ENCODE results near the gene CATSPER3.

Gene CATSPER3

DNA sequence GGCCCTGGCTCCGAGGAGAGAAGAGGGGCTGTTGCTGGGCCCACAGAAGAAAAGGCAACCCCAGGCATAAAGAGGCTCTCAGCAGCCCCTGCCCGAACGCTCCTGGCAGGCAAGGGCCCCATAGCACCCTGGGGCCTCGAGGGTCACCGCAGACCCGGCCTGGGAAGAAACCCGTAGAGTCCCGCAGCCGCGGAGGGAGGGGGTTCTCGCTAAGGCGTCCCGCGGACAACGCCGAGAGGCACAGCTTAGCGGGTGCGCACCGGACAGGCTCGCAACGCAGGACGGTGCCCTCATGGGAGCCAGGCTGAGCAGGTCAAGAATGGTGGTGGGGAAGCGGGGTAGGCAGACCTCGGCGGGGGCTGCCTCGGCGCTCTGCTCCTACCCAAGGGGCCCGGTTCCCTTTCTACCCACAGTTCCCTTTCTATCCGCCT, 59.6 kb downstream of the CATSPER3 start:
- peaks cover 11% of the 10 kb centered on the region for H3K36me3 Mint-ChIP-seq (ENCODE audit: low read depth)
- H3K4me1 Mint-ChIP-seq (ENCODE audit: low read depth) = peaks cover 20% of the 10 kb centered on the region
- H3K27ac Mint-ChIP-seq = peak overlapping the region; percentile 67
- no peaks in the 10 kb centered on the region for H3K9me3 Mint-ChIP-seq
- peaks cover 65% of the 10 kb centered on the region for H3K27me3 Mint-ChIP-seq (ENCODE audit: low read depth)
- no peak overlapping the region for H3K4me3 Mint-ChIP-seq

DNA sequence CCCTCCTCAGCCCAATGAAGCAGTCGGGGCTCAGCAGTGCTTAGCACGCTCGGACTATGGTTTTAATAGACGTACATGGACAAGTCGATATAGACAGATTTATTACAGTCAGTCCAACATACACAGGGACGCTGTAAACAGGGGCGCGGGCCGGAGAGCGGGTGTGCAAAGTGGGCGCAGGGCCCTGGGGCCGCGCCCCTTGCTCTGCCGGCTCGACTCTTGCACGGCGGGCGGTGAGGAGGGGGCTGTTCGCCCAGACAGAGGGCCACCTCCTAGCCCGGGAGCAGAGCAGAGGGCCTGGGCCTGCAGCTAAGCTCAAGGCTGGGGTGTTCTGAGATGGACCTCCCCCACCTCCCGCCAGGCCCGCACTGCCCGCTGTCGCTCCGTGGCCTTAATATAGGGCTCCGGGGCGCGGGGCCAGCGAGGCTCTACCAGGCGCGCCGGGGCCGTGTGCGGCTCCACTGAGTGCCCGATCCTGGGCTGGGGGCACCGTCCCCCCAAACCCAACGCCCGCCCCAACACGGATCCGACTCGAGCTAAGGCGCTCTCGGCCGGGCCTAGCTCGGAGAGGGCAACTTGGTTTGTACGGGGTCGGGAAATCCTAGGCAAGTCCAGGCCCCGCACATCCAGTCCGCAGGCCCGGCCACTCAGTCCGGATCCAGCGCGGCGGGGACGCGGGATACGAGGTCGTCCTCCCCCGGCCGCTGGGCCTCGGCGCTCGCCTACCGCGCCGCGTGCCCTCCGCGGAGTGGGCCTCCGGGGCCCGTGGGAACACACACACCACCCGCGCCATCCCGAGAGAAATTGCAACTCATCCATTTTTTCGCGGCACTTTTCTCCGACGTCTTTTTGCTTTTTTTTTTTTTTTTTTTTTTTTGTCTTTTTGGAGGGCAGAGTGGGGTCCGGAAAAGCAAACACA, 60.2 kb downstream of the CATSPER3 start:
- peaks cover 22% of the 10 kb centered on the region for H3K4me1 Mint-ChIP-seq (ENCODE audit: low read depth)
- H3K9me3 Mint-ChIP-seq = no peaks in the 10 kb centered on the region
- no peak overlapping the region for H3K4me3 Mint-ChIP-seq
- H3K27me3 Mint-ChIP-seq (ENCODE audit: low read depth) = peaks cover 72% of the 10 kb centered on the region
- H3K27ac Mint-ChIP-seq = peak overlapping the region; percentile 67
- peaks cover 14% of the 10 kb centered on the region for H3K36me3 Mint-ChIP-seq (ENCODE audit: low read depth)

DNA sequence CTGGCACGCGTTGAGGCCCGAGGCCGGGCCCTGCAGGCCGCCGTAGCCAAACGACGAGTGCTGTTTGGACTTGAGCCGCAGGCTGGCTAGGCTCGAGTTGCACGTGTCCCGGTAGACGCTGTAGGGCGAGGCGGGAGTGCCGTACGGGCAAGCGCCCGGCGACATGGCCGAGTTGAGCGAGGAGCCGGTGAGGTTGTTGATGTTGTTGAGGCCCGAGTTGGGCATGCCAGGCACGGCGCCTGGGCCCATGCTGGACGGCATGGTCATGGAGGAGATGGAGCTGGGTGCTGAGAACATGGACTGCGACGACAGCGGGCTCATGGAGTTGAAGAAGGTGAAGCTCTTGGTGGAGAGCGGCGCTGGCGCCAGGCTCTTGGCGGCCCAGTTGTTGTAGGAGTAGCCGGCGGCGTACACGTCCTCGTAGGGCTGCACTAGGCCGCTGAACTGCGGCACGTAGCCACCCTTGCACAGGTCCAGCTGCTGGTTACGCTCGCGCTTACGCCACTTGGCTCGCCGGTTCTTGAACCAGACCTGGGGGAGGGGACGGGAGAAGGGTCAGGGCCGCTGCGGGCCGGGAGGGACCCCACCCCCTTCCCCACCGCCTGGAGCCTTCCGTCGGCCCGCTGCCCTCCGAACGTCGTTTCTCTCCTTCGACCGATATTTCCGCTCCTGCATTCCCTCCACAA, 61.2 kb downstream of the CATSPER3 start:
- Mint-ChIP-seq H3K27ac (peak overlapping the region; percentile 69), H3K4me1 (ENCODE audit: low read depth) (peaks cover 26% of the 10 kb centered on the region), H3K36me3 (ENCODE audit: low read depth) (peaks cover 16% of the 10 kb centered on the region), H3K9me3 (no peaks in the 10 kb centered on the region), H3K4me3 (no peak overlapping the region), H3K27me3 (ENCODE audit: low read depth) (peaks cover 73% of the 10 kb centered on the region)

DNA sequence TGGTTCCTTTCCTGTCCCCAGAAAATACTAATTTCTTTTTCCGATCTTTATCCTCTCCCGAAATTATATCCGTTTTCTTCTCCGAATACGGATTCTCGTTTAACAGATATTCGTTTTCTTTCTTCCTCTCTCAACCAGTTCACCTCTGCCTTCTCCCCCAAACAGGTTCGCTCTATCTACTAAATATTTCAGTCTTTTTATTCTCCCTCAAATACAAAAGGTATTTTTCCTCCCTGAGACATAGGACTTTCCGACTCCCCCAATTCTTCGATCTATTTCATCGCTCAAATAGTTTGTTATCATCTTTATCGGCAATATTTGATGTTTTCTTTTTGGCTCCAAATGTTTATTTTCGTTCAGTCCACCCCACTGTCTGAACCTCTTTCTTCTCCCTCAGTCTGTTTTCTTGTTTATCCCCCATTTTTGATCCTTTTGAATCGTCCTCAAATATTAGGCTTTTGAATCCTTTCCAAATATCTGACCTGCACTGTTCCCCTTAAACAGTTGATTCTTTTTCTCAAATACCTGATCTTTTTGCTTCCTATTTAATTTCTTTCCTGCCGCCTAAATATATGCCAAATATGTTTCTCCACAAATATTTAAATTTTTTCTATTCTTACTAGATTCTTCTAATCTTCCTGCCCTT, 61.9 kb downstream of the CATSPER3 start:
- Mint-ChIP-seq H3K4me1 (ENCODE audit: low read depth) (peaks cover 28% of the 10 kb centered on the region), H3K4me3 (peak overlapping the region; percentile 27), H3K27me3 (ENCODE audit: low read depth) (peaks cover 78% of the 10 kb centered on the region), H3K36me3 (ENCODE audit: low read depth) (peaks cover 16% of the 10 kb centered on the region), H3K27ac (peak overlapping the region; percentile 60), H3K9me3 (no peaks in the 10 kb centered on the region)

DNA sequence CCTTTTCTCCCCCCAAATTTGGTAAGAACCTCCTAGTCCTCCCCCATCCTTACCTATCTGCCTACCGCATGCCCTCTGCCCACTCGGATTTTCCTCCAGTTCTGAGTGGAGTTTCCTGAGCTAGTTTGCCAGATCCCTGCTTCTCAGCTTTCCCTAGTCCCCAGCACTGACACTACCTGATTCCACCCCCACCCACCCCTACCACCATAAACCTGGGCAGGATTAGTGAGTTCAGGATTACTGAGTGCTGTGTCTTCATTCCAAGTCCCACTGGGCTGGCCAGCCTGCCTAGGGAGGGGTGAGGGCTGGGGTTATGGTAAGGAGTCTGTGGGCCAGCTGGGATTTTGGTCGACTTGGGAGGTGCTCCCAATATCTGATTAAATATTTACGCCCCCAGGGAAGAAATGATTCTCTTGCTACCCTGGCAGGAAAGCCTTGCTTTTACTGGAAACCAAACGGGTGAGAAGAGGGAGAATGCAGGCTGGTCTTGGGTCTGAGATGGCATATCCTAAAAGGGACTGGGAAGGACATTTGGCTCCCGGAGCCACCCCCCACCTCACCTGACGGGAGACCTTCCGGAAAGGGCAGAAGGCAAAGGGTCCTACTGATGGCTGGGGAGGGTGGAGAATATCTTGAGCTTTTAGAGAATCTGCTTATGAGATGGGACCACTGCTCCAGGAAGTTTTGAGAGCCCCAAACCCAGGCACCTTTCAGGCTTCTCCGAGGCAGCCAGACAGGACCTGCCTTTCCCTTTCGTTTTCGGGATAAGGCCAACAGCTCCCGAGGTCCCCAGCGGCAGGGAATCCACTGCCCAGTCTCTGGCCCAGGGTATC, 62.6 kb downstream of the CATSPER3 start:
- peak overlapping the region; percentile 34 for H3K4me3 Mint-ChIP-seq
- peaks cover 83% of the 10 kb centered on the region for H3K27me3 Mint-ChIP-seq (ENCODE audit: low read depth)
- peaks cover 31% of the 10 kb centered on the region for H3K4me1 Mint-ChIP-seq (ENCODE audit: low read depth)
- no peak overlapping the region for H3K27ac Mint-ChIP-seq
- peaks cover 16% of the 10 kb centered on the region for H3K36me3 Mint-ChIP-seq (ENCODE audit: low read depth)
- H3K9me3 Mint-ChIP-seq = no peaks in the 10 kb centered on the region

DNA sequence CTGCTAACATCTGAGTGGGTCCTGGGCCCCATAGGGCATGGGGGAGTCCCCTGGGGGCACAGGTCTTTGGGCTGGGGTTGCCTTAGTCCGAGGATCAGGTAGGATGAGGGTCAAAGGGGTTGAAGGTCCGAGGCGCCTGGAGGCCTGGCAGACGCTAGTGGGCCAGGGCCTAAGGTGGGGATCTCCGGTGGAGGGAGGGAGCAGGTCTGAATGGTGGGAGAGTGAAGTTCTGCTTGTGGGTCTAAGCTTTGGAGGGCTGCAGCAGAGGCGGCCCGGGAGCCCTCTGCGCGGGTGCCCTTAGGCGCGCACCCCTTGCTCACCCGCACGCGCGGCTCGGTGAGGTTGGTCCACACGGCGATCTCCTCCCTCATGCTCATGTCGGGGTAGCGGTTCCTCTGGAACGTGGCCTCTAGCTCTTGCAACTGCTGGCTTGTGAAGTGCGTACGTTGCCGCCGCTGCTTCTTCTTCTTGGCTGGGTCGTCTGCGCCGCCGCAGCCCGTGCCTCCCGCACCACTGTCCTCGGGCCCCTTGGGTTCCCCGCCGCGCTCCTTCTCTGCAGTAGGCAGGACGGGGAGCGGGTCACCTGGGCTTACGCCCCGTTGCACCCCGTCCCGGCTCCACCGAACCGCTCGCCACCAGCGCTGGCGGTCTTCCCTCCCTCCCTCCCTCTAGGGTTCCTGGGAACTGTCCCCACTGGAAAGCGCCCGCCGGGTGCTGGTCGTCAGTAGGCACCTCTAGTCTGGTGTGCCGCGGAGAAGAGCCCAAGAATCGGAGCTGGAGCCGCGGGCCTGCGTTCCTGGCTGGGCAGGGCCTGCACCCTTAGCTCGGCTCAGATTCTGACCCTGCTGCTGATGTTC, 63.5 kb downstream of the CATSPER3 start:
- Mint-ChIP-seq H3K4me3 (peak overlapping the region; percentile 34), H3K27ac (no peak overlapping the region)

DNA sequence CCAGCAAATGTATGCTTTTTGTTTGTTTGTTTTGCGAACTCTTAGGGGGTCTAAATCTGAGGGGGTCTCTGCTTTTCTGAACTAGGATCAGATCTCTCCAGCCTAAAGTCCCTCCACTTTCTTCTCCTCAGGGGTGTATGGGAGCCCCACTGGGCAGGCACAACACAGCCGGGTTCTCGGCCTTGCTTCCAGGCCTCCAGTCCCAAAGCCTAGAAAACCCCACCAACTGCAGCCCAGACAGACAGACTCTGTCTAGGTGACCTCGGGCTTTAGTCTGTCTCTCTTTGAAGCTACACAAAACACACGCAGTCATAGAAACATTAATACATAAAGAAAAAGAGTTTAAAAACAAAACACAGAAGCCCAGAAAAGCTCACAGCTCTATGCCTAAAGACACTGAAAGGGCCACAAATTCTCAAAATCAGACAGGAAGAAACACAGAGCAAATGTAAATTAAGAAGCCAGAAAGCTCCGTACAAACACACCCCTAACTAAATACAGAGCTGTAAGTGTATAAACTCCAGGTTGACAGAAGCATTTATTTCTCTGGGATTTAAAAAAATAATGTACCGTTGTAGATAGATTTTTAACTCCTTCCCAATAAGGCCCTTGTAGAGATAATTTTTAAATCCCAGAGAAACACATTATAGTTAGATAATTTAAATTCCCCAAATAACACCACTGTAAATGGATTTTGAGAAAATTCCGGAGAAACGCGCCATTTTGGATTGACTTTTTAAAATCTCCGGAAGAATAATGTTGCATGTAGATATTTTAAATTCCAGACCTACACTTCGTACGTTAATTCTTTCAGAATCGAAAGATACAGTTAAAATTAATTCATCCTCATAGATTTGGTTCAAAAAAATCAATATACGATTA, 64.3 kb downstream of the CATSPER3 start:
- H3K9me3 Mint-ChIP-seq = no peaks in the 10 kb centered on the region
- H3K36me3 Mint-ChIP-seq (ENCODE audit: low read depth) = peaks cover 16% of the 10 kb centered on the region
- H3K27me3 Mint-ChIP-seq (ENCODE audit: low read depth) = peaks cover 80% of the 10 kb centered on the region
- H3K4me1 Mint-ChIP-seq (ENCODE audit: low read depth) = peaks cover 31% of the 10 kb centered on the region
- peak overlapping the region; percentile 7 for H3K27ac Mint-ChIP-seq
- peak overlapping the region; percentile 73 for H3K4me3 Mint-ChIP-seq

More for the DNA sequence above, 63.5 kb downstream of the CATSPER3 start:
- peaks cover 16% of the 10 kb centered on the region for H3K36me3 Mint-ChIP-seq (ENCODE audit: low read depth)
- H3K4me1 Mint-ChIP-seq (ENCODE audit: low read depth) = peaks cover 31% of the 10 kb centered on the region
- no peaks in the 10 kb centered on the region for H3K9me3 Mint-ChIP-seq
- peaks cover 80% of the 10 kb centered on the region for H3K27me3 Mint-ChIP-seq (ENCODE audit: low read depth)

DNA sequence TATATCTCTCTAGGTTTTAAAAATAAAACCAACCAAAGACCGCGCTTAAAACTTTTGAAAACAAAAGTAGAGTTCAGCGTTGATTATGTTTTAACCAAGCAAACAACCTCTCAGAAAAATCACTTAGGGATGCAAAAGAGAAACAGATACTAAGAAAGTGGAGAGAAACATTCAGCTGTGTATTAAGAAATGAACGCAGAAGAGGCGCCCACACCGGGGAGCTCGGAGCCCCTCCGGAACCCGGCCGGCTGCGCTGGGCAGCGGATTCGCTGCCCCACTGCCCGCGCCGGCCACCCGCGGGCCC, 64.9 kb downstream of the CATSPER3 start:
- Mint-ChIP-seq H3K9me3 (no peaks in the 10 kb centered on the region), H3K4me3 (peak overlapping the region; percentile 73), H3K36me3 (ENCODE audit: low read depth) (peaks cover 16% of the 10 kb centered on the region), H3K27me3 (ENCODE audit: low read depth) (peaks cover 80% of the 10 kb centered on the region), H3K27ac (no peak overlapping the region), H3K4me1 (ENCODE audit: low read depth) (peaks cover 31% of the 10 kb centered on the region)

DNA sequence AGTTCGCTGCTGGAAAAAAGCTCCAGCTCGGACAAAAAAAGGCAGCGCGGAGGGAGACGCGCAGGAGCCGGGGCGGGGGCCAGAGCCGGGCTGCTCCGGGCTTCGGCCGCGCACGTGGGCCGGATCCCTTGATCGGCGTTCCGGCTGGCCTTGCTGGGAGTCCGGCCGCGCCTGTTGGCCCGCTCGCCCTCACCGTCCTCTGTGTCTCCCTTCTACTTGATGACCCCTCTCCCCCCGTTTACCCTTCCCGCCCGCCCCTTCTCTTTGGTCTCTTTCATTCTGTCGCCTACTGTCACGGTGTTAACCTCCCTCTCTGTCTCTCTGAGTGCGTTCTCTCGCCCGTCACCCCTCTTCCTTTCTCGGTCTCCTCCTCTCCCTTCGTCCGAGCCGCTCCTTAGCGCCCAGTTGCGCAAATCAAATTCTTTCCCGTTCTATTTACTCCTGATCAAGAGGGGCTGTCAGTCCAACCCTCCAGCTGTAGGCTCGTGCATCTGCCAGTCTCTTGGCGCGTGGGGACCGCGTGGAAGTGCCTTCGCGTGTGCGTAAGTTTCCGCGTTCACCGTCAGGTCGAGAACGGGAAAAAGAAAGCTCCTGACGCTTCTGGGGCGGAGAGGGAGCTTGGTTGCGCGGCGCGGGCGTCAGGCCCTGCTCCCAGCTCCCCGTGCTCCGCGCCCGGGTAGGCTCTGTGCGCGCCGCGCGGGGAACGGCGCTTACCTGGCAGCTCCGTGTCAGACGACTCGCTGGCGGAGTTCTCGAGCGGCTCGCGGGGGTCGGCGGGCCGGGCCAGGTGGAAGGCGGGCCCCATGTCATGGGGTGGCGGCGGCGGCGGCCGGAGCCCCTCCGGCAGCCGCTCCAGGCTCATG, 65.5 kb downstream of the CATSPER3 start:
- peaks cover 85% of the 10 kb centered on the region for H3K27me3 Mint-ChIP-seq (ENCODE audit: low read depth)
- peaks cover 31% of the 10 kb centered on the region for H3K4me1 Mint-ChIP-seq (ENCODE audit: low read depth)
- no peaks in the 10 kb centered on the region for H3K9me3 Mint-ChIP-seq
- peak overlapping the region; percentile 87 for H3K4me3 Mint-ChIP-seq
- peak overlapping the region; percentile 67 for H3K27ac Mint-ChIP-seq
- H3K36me3 Mint-ChIP-seq (ENCODE audit: low read depth) = peaks cover 16% of the 10 kb centered on the region

DNA sequence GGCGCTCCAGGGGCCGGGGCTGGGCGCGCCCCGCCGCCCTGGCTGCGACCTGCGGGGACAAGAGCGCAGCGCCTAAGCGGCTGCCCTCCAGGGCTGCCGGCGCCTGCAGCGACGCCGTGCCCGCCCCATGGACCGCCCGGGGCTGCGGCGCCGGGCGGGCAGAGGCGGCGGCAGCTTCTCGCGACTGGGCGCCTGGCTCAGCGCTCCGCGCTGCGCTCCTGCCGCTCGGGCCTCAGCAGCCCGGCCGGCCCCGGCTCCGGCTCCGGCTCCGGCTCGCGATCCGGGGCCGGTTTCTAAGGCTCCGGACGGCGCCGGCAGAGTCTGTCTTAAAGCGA, 66.2 kb downstream of the CATSPER3 start, which contains the start of gene PITX1:
TSS of gene PITX1 (minus strand) at position 328 of the 335 bp plus-strand sequence. CDS start 347 bp downstream, outside the sequence.
- H3K36me3 Mint-ChIP-seq (ENCODE audit: low read depth) = peaks cover 14% of the 10 kb centered on the region
- peak within 1 kb of the TSS; percentile 87 for H3K4me3 Mint-ChIP-seq
- H3K4me1 Mint-ChIP-seq (ENCODE audit: low read depth) = peaks cover 31% of the 10 kb centered on the region

DNA sequence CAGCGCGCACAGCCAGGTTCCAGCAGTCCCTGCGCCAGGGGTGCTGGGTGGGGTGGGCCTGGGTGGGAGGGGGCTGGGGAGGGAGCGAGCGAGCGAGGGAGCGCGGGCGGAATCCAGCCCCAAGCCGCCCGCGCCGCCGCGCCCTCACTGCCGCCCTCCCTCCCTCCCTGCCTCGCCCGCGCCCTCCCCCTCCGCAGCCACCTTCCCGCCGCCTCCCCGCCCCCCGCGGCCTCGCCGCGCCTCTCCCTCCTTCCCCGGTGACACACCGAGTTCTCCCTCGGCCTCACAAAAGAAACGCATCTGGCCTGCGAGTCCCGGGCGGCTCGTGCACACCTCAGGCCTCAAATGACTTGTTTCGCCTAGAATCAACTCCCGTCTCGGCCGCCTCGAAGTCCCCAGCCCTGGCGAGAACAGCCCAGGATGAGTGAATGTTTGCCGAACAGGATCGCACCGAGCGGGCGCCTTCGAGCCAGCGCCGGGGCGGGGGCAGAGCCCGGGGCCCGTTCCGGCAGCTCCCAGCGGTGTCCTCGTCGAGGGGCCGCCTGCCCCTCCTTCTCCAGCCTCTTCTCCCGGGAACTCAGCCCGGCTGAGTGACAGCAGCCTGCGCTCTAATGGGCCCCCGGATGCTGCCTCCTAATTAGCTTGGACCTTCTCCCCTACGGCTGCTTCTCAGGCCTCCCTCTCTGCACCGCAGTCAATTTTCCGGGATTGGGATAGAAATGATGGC, 66.7 kb downstream of the CATSPER3 start:
- no peaks in the 10 kb centered on the region for H3K9me3 Mint-ChIP-seq
- peak overlapping the region; percentile 70 for H3K27ac Mint-ChIP-seq
- peak overlapping the region; percentile 82 for H3K4me3 Mint-ChIP-seq
- H3K4me1 Mint-ChIP-seq (ENCODE audit: low read depth) = peaks cover 30% of the 10 kb centered on the region
- H3K27me3 Mint-ChIP-seq (ENCODE audit: low read depth) = peaks cover 84% of the 10 kb centered on the region
- H3K36me3 Mint-ChIP-seq (ENCODE audit: low read depth) = peaks cover 12% of the 10 kb centered on the region

More for the DNA sequence above, 66.2 kb downstream of the CATSPER3 start, which contains the start of gene PITX1:
- Mint-ChIP-seq H3K9me3 (no peaks in the 10 kb centered on the region), H3K27me3 (ENCODE audit: low read depth) (peaks cover 89% of the 10 kb centered on the region), H3K27ac (peak within 1 kb of the TSS; percentile 70)
